Endothelial cell of umbilical vein (primary cell): ENCODE results near the gene CGAS. TPM values are rescaled to one million over a fixed set of nuclear protein-coding genes. Genes with fewer than 3 reads are reported as not detected.

ENCODE experiments used
- BruUV-seq: library from RNA; stranded (reverse); fragments of 400-500 nt; replicated peaks from 2 replicates; lab custom pipeline; 2021; lab: Mats Ljungman, UMichigan
- CTCF ChIA-PET: fragments of 300-600, 350-600 bp; sonication (Branson Sonifier 250); formaldehyde crosslinking; loops from one replicate; lab custom pipeline; 2021; ENCODE audit warnings: antibody characterized with exemption, inconsistent platforms; lab: Charles Lee
- POLR2A ChIA-PET: fragments of 300-600, 350-600 bp; sonication (Branson Sonifier 250); formaldehyde crosslinking; loops from one replicate; lab custom pipeline; 2021; ENCODE audit warnings: antibody characterized with exemption, inconsistent platforms; lab: Charles Lee
- DNase-seq: peaks from one replicate; pipeline ENCODE4 v3.0.0-alpha.2; 2011; ENCODE audit warnings: low read depth, low spot score
- FAIRE-seq: peaks from 2 replicates; lab custom pipeline; 2011; peaks lifted over from hg19 to GRCh38; lab: Jason Lieb, UNC
- H2AFZ ChIP-seq: 2 replicates; pipeline ENCODE4 v1.6.0; 2012; ENCODE audit warnings: low read depth, low read length, control low read depth, inconsistent platforms
- H3K27ac ChIP-seq: 2 replicates; pipeline ENCODE4 v1.5.1; 2011; ENCODE audit warnings: low read depth, mild to moderate bottlenecking, control low read depth, low read length, moderate library complexity; ENCODE audit not compliant: insufficient read depth
- H3K27me3 ChIP-seq, 2 experiments: 2 replicates each; pipeline versions ENCODE4 v1.6.0 to v1.6.1; 2011; ENCODE audit warnings: low read length in 2 of 2, mixed read lengths in 1 of 2; ENCODE audit not compliant: control insufficient read depth in 2 of 2, insufficient read depth in 2 of 2
- H3K36me3 ChIP-seq, 2 experiments: 2 replicates in 1 of 2; 3 replicates in 1 of 2; pipeline ENCODE4 v1.5.1; 2011; ENCODE audit warnings: low read length in 2 of 2, mild to moderate bottlenecking in 1 of 2, moderate library complexity in 1 of 2; ENCODE audit not compliant: control insufficient read depth in 2 of 2, insufficient read depth in 2 of 2; ENCODE audit errors: extremely low read depth in 1 of 2
- H3K4me1 ChIP-seq: 3 replicates; pipeline ENCODE4 v1.5.1; 2011; ENCODE audit warnings: mild to moderate bottlenecking, low read length; ENCODE audit not compliant: control insufficient read depth, insufficient read depth; ENCODE audit errors: extremely low read depth
- H3K4me2 ChIP-seq: 2 replicates; pipeline ENCODE4 v1.6.1; 2011; ENCODE audit warnings: low read length, control low read depth, mixed read lengths; ENCODE audit not compliant: insufficient read depth
- H3K4me3 ChIP-seq, 3 experiments: fragments of 200-600 bp in 1 of 3; sonication (generic), shearing (Covaris generic) in 1 of 3; replicated peaks in 1 of 3; 2 replicates each; pipeline ENCODE4 v1.5.1; 2011 to 2016; ENCODE audit warnings: control low read depth in 3 of 3, low read length in 3 of 3, mild to moderate bottlenecking in 2 of 3, inconsistent platforms in 1 of 3, low read depth in 1 of 3, moderate library complexity in 1 of 3; ENCODE audit not compliant: insufficient read depth in 1 of 3
- H3K79me2 ChIP-seq: 2 replicates; pipeline ENCODE4 v1.6.0; 2012; ENCODE audit warnings: low read length, inconsistent platforms; ENCODE audit not compliant: control insufficient read depth, insufficient read depth
- H3K9ac ChIP-seq: replicated peaks from 2 replicates; pipeline ENCODE3; 2011; ENCODE audit warnings: low read length, control low read depth; ENCODE audit not compliant: insufficient read depth; ENCODE audit errors: extremely low read depth
- H3K9me1 ChIP-seq: replicated peaks from 3 replicates; pipeline ENCODE4 v1.6.0; 2011; ENCODE audit warnings: mild to moderate bottlenecking, low read length; ENCODE audit not compliant: control insufficient read depth, insufficient read depth; ENCODE audit errors: extremely low read depth
- H3K9me3 ChIP-seq: replicated peaks from 2 replicates; pipeline ENCODE4 v1.5.1; 2012; ENCODE audit warnings: low read length, inconsistent platforms; ENCODE audit not compliant: control insufficient read depth, insufficient read depth
- H4K20me1 ChIP-seq: replicated peaks from 2 replicates; pipeline ENCODE3; 2011; ENCODE audit warnings: mild to moderate bottlenecking, low read length; ENCODE audit not compliant: control insufficient read depth, insufficient read depth; ENCODE audit errors: extremely low read depth
- EZH2 ChIP-seq: IDR thresholded peaks from 2 replicates; pipeline ENCODE4 v1.6.1; 2012; ENCODE audit warnings: borderline replicate concordance, low read depth, mild to moderate bottlenecking, moderate library complexity, low read length, inconsistent platforms; ENCODE audit not compliant: severe bottlenecking
- FOS ChIP-seq: IDR thresholded peaks from 2 replicates; pipeline ENCODE4 v1.6.1; 2011; ENCODE audit warnings: mild to moderate bottlenecking, low read length, moderate library complexity, borderline replicate concordance; ENCODE audit not compliant: insufficient read depth
- GATA2 ChIP-seq: IDR thresholded peaks from 2 replicates; pipeline ENCODE4 v1.7.0; 2011; ENCODE audit warnings: low read depth, mild to moderate bottlenecking, moderate library complexity, mixed read lengths, low read length; ENCODE audit not compliant: insufficient read length, insufficient read depth
- JUN ChIP-seq: IDR thresholded peaks from 2 replicates; pipeline ENCODE4 v1.6.1; 2011; ENCODE audit warnings: borderline replicate concordance, low read depth; ENCODE audit not compliant: insufficient read length, insufficient read depth
- MYC ChIP-seq: IDR thresholded peaks from one replicate; pipeline ENCODE4 v1.6.1; 2011; ENCODE audit warnings: mild to moderate bottlenecking, low read depth, low read length
- POLR2A ChIP-seq: IDR thresholded peaks from 2 replicates; pipeline ENCODE4 v1.6.1; 2012; ENCODE audit warnings: low read depth, mild to moderate bottlenecking, control low read depth, low read length
- POLR2AphosphoS5 ChIP-seq: IDR thresholded peaks from 2 replicates; pipeline ENCODE4 v1.6.1; 2012; ENCODE audit warnings: low read depth, mild to moderate bottlenecking, control low read depth, low read length, moderate library complexity; ENCODE audit not compliant: insufficient read depth
- dilution Hi-C: fragments of 300-500 bp; cut with MboI; formaldehyde crosslinking; loops from one replicate; pipeline ENCODE4 v1.15.0; 2019; ENCODE audit warnings: low sequenced_read_pairs; ENCODE audit not compliant: extremely low pct_ligation_motif_present
- intact Hi-C: fragments of 100-400 bp; cut with micrococcal nuclease; formaldehyde crosslinking; loops from one replicate; pipeline ENCODE4 v1.10.0; 2022
- polyA plus RNA-seq, 4 experiments: library from polyadenylated mRNA; depleted of rRNA in 3 of 4; stranded (reverse) in 3 of 4; unstranded in 1 of 4; fragments of >200 nt; gene quantifications; 2 replicates each; pipeline versions ENCODE4 v1.2.1 to v1.2.3, GENCODE V29; 2011 to 2012; ENCODE audit warnings: missing spikeins in 1 of 4
- total RNA-seq: library from RNA; stranded (reverse); gene quantifications from 2 replicates; pipeline ENCODE4 v1.2.3, GENCODE V29; 2021
- TF ChIP-seq, protein P1 (sequence below), 2 donors: IDR thresholded peaks; 1 replicate in 1 of 2; 2 replicates in 1 of 2; pipeline ENCODE4 v1.5.1; 2011; ENCODE audit warnings: low read length in 2 of 2, mild to moderate bottlenecking in 2 of 2, moderate library complexity in 2 of 2, control low read depth in 1 of 2, inconsistent platforms in 1 of 2, low read depth in 1 of 2; ENCODE audit not compliant: insufficient read depth in 1 of 2; ENCODE audit errors: extremely low read depth in 1 of 2
- TF ChIP-seq, protein P2 (sequence below): IDR thresholded peaks from 2 replicates; pipeline ENCODE4 v1.6.1; 2011; ENCODE audit not compliant: insufficient read depth, insufficient read length

Gene CGAS
- total and polyA plus RNA-seq, 2 donors (not counting 3 experiments of a cell fraction or from before 2014, with no cell fraction given), result 1.9 to 7.4 TPM

DNA sequence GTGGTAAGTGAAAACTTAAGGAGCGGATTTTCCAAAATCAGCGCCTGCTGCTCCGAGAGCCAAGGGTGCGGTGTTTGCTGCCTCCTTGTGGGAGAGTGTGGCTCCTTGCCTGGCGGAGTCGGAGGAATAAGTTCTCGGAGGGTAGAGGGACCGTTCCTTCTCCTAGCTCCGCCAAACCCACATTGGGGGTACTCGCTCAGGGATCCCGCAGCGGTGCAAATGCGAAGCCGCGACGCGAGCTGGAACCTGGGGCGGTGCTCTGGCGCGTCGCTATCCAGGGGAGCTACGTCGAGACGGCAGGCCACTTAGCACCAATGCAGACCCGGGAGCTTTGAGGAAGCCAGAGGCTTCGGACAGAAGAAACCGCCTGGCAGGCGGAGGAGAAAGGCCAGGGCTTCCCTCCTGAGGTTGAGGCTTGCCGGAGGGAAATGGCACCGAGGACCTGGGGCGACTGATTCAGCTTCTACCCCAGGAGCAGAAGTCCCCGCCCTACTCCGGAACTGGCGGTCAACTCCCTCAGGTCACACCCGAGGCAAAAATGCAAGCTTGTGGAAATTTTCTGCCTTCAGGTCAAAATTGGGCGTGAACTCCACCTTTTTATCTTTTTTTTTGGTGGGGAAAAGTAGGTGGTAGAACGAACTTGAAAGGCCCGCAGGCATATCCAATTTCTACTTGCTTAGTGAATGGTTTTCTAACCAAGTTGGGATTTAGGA is 63.1 kb downstream of the CGAS start:
- H3K9me3 ChIP-seq, result no peaks in the 10 kb centered on the region
- ChIA-PET CTCF (interaction anchor here (0.5 to 2.1 kb wide), 23 partner anchors 8 to 772 kb away, joined by 3 to 26 read pairs (median 3); partner anchors contain the start of genes CGAS, MTO1 and OOEP), POLR2A (no interaction called here)
- peak; percentile 82 for FAIRE-seq
- H3K4me1 ChIP-seq, result peaks cover 10% of the 10 kb centered on the region
- no peaks in the 10 kb centered on the region for H3K27me3 ChIP-seq
- no peaks in the 10 kb centered on the region for H4K20me1 ChIP-seq
- dilution Hi-C loops (no loop called here), intact Hi-C loops (loop anchor here (5.0 kb wide), 1 partner anchor 102 kb away; no protein-coding TSS in a partner anchor)
- H3K79me2 ChIP-seq, result no peaks in the 10 kb centered on the region
- TF ChIP-seq, protein P1, sequence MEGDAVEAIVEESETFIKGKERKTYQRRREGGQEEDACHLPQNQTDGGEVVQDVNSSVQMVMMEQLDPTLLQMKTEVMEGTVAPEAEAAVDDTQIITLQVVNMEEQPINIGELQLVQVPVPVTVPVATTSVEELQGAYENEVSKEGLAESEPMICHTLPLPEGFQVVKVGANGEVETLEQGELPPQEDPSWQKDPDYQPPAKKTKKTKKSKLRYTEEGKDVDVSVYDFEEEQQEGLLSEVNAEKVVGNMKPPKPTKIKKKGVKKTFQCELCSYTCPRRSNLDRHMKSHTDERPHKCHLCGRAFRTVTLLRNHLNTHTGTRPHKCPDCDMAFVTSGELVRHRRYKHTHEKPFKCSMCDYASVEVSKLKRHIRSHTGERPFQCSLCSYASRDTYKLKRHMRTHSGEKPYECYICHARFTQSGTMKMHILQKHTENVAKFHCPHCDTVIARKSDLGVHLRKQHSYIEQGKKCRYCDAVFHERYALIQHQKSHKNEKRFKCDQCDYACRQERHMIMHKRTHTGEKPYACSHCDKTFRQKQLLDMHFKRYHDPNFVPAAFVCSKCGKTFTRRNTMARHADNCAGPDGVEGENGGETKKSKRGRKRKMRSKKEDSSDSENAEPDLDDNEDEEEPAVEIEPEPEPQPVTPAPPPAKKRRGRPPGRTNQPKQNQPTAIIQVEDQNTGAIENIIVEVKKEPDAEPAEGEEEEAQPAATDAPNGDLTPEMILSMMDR (IDR thresholded peaks at IDR 0.05; ENCODE audit: extremely low read depth in 1 of 2, insufficient read depth in 1 of 2, low read depth in 1 of 2, low read length in 2 of 2), result peak; percentile 60 to 69
- TF ChIP-seq GATA2, result no peak
- H3K4me2 ChIP-seq, result peak overlapping the region; percentile 98
- peak overlapping the region; percentile 35 to 41 (median 37) for H3K4me3 ChIP-seq
- no TSS peak for BruUV-seq
- peak overlapping the region; percentile 8 for H3K9ac ChIP-seq
- H3K36me3 ChIP-seq, result no peaks in the 10 kb centered on the region
- no peak overlapping the region for H3K27ac ChIP-seq
- peak overlapping the region; percentile 100 for H2AFZ ChIP-seq
- DNase-seq, result peak; percentile 64
- H3K9me1 ChIP-seq, result no peaks in the 10 kb centered on the region

DNA sequence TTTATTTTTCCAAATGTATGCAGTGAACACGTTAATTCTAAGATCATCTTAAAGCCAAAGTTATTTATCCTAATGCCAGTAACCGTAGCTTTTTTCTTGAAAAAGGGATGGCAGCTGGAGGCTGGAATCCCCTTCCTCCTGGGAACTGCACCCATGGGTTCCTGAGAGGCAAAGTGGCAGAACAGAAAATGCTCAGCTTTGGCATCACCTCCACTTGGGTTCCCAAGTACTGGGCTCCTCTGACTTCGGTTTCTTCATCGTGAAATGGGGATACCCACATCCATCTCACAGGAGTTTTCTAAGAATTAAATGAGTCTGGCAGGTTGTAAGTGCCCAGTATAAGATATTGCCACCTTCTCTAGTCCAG is 63.7 kb downstream of the CGAS start:
- intact Hi-C loops, result loop anchor here (5.0 kb wide), 1 partner anchor 101 kb away; no protein-coding TSS in a partner anchor
- dilution Hi-C loops, result no loop called here
- CTCF ChIA-PET, result interaction anchor here (0.8 to 2.1 kb wide), 16 partner anchors 8 to 264 kb away, joined by 3 to 26 read pairs (median 4); partner anchors contain the start of genes MTO1 and OOEP

More for the DNA sequence above, 63.7 kb downstream of the CGAS start:
- Histone ChIP-seq H3K4me2 (peak overlapping the region; percentile 98), H3K9me3 (no peaks in the 10 kb centered on the region), H3K9ac (peak overlapping the region; percentile 8), H3K36me3 (no peaks in the 10 kb centered on the region), H3K4me3 (peak overlapping the region; percentile 35 to 41 (median 37)), H3K27ac (no peak overlapping the region), H4K20me1 (no peaks in the 10 kb centered on the region), H2AFZ (peak overlapping the region; percentile 100), H3K4me1 (peaks cover 10% of the 10 kb centered on the region), H3K9me1 (no peaks in the 10 kb centered on the region), H3K79me2 (no peaks in the 10 kb centered on the region), H3K27me3 (no peaks in the 10 kb centered on the region)
- BruUV-seq, result no TSS peak
- POLR2A ChIA-PET, result no interaction called here
- TF ChIP-seq FOS (no peak), EZH2 (no peak), GATA2 (no peak), MYC (no peak), POLR2A (no peak), POLR2AphosphoS5 (no peak), JUN (no peak)
- TF ChIP-seq, protein P1 (IDR thresholded peaks at IDR 0.05; ENCODE audit: extremely low read depth in 1 of 2, insufficient read depth in 1 of 2, low read depth in 1 of 2, low read length in 2 of 2), result no peak
- TF ChIP-seq, protein P2, sequence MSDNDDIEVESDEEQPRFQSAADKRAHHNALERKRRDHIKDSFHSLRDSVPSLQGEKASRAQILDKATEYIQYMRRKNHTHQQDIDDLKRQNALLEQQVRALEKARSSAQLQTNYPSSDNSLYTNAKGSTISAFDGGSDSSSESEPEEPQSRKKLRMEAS, result no peak
- FAIRE-seq (peak; percentile 21), DNase-seq (no peak)
